ENCODE data around the gene TMEM109. TPM values are rescaled to one million over a fixed set of nuclear protein-coding genes. Genes with fewer than 3 reads are reported as not detected.

TMEM109 gene
- total RNA-seq, 1 donor from 2014 or later: 97.0 TPM

DNA sequence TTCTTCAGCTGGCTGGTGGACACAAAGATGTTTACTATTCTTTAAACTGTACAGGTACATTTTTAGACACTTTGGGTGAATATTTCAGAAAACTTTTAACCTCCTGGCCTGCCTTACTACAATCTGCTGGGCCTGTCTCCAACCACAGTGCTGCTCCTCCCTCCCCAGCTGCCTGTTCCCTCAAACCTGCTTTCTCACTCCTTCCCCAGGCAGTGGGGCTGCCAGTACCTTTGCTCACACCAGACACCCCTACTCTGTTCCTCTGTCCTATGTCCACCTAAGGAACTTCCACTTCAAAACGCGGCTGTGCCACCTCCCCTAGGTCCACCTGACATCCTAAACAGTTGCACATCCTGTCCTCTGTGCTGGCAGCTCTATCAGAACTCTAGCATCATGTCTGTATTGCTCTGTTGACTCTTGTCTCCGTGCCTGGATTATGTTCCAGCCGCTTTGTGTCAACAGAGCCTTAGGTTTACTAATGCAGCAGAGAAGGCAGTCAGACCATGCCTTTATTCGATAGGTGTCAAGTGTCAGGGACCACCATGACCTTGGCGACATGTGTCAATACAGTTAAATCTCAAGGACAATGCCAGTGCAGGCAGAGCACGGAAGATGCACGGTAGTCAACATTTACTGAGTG is 33.2 kb upstream of the TMEM109 start:
- TF ChIP-seq, protein P1, sequence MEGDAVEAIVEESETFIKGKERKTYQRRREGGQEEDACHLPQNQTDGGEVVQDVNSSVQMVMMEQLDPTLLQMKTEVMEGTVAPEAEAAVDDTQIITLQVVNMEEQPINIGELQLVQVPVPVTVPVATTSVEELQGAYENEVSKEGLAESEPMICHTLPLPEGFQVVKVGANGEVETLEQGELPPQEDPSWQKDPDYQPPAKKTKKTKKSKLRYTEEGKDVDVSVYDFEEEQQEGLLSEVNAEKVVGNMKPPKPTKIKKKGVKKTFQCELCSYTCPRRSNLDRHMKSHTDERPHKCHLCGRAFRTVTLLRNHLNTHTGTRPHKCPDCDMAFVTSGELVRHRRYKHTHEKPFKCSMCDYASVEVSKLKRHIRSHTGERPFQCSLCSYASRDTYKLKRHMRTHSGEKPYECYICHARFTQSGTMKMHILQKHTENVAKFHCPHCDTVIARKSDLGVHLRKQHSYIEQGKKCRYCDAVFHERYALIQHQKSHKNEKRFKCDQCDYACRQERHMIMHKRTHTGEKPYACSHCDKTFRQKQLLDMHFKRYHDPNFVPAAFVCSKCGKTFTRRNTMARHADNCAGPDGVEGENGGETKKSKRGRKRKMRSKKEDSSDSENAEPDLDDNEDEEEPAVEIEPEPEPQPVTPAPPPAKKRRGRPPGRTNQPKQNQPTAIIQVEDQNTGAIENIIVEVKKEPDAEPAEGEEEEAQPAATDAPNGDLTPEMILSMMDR (IDR thresholded peaks at IDR 0.05): no peak
- no peaks in the 10 kb centered on the region for H3K27me3 Mint-ChIP-seq (ENCODE audit: low read depth)
- H3K4me1 Mint-ChIP-seq (ENCODE audit: low read depth): no peaks in the 10 kb centered on the region
- peak; percentile 27 for DNase-seq (ENCODE audit: low spot score)
- no peak overlapping the region for H3K4me3 Mint-ChIP-seq (ENCODE audit: unreplicated experiment)
- H3K36me3 Mint-ChIP-seq (ENCODE audit: low read depth): peaks cover 22% of the 10 kb centered on the region
- no peak overlapping the region for H3K27ac Mint-ChIP-seq (ENCODE audit: unreplicated experiment)
- H3K9me3 Mint-ChIP-seq (ENCODE audit: low read depth): no peaks in the 10 kb centered on the region

- Mint-ChIP-seq H3K36me3 (ENCODE audit: low read depth) (peaks cover 14% of the 10 kb centered on the region), H3K4me3 (ENCODE audit: unreplicated experiment) (no peak overlapping the region), H3K27ac (ENCODE audit: unreplicated experiment) (no peak overlapping the region), H3K4me1 (ENCODE audit: low read depth) (no peaks in the 10 kb centered on the region), H3K27me3 (ENCODE audit: low read depth) (no peaks in the 10 kb centered on the region), H3K9me3 (ENCODE audit: low read depth) (no peaks in the 10 kb centered on the region)
- TF ChIP-seq, protein P1 (IDR thresholded peaks at IDR 0.05): peak; percentile 80
- no peak for DNase-seq (ENCODE audit: low spot score)
These were observed 26.4 kb upstream of the TMEM109 start for GRCh38 chr11:60887556-60887955.

DNA sequence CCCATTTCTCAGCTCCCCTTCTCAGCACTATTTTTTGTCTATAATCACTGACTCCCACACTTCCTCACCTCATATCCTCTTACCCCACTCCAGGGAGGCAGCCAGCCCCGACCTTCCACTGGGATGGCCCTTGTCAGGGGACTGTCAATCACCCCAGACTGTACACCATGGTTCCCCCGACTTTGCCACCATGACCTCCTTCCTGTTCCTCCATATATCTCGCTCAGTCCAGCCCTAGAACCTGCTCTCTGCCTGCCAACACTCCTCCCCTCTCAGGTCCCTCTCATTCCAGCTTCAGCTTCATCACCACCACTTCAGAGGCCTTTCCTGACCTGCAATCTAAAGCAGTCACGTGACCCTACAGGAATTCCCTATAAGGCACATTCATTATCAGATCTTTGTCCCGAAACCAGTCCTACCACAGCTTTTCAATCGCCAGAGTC is 24.1 kb upstream of the TMEM109 start:
- H3K4me3 Mint-ChIP-seq (ENCODE audit: unreplicated experiment): no peak overlapping the region
- H3K9me3 Mint-ChIP-seq (ENCODE audit: low read depth): no peaks in the 10 kb centered on the region
- H3K27me3 Mint-ChIP-seq (ENCODE audit: low read depth): no peaks in the 10 kb centered on the region
- TF ChIP-seq, protein P1 (IDR thresholded peaks at IDR 0.05): no peak
- no peaks in the 10 kb centered on the region for H3K4me1 Mint-ChIP-seq (ENCODE audit: low read depth)
- no peak for DNase-seq (ENCODE audit: low spot score)
- H3K36me3 Mint-ChIP-seq (ENCODE audit: low read depth): peaks cover 10% of the 10 kb centered on the region
- H3K27ac Mint-ChIP-seq (ENCODE audit: unreplicated experiment): no peak overlapping the region

DNA sequence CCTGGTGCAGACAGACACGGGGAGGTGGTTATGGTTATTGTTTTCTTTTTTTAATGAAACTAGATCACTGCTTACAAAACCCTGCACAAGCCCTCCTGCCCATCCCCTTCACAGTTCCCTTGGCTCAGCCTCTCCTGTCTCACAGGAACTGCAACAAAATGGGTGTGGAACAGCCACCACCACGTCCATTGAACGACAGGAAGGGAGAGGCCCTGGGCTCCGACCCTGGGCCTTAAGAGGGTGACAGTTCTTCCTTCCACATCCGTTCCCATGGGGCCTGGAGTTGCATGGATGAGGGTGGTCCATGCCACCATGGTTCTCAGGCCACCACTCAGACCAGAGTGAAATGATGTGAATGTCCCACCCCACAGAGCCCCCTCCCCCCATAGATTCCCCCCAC is 23.3 kb upstream of the TMEM109 start:
- no peak overlapping the region for H3K27ac Mint-ChIP-seq (ENCODE audit: unreplicated experiment)
- no peaks in the 10 kb centered on the region for H3K4me1 Mint-ChIP-seq (ENCODE audit: low read depth)
- H3K4me3 Mint-ChIP-seq (ENCODE audit: unreplicated experiment): no peak overlapping the region
- no peaks in the 10 kb centered on the region for H3K27me3 Mint-ChIP-seq (ENCODE audit: low read depth)
- TF ChIP-seq, protein P1 (IDR thresholded peaks at IDR 0.05): no peak
- peaks cover 13% of the 10 kb centered on the region for H3K36me3 Mint-ChIP-seq (ENCODE audit: low read depth)
- no peak for DNase-seq (ENCODE audit: low spot score)
- H3K9me3 Mint-ChIP-seq (ENCODE audit: low read depth): no peaks in the 10 kb centered on the region

- H3K27ac Mint-ChIP-seq (ENCODE audit: unreplicated experiment): no peak overlapping the region
- H3K27me3 Mint-ChIP-seq (ENCODE audit: low read depth): no peaks in the 10 kb centered on the region
- no peak overlapping the region for H3K4me3 Mint-ChIP-seq (ENCODE audit: unreplicated experiment)
- DNase-seq (ENCODE audit: low spot score): no peak
- TF ChIP-seq, protein P1 (IDR thresholded peaks at IDR 0.05): no peak
- H3K9me3 Mint-ChIP-seq (ENCODE audit: low read depth): no peaks in the 10 kb centered on the region
- H3K36me3 Mint-ChIP-seq (ENCODE audit: low read depth): peaks cover 17% of the 10 kb centered on the region
- no peaks in the 10 kb centered on the region for H3K4me1 Mint-ChIP-seq (ENCODE audit: low read depth)
These were observed 22.7 kb upstream of the TMEM109 start for GRCh38 chr11:60891103-60891741.
